Stimulated activated effector memory CD8-positive, alpha-beta T cell treated with anti-CD3 and anti-CD28 coated beads, Interleukin-12 subunit alpha, Interleukin-12 subunit beta, amount 100 ng/mL, for 72 hours (primary cell): ENCODE data around the gene PCBP4.
"Not testable (repeated sequence)": the region's sequence is repeated elsewhere in the genome, so short reads cannot be mapped to it uniquely, and the experiment has no call there.

Experiments
- ATAC-seq: fragments of 150-1000 bp; cut with Tn5 transposase; 2 replicates; pipeline ENCODE4 v1.10.0; 2021
- DNase-seq, 2 donors: peaks; one replicate each; pipeline ENCODE4 v3.0.0; 2021 to 2022; ENCODE audit warnings: low spot score in 2 of 2
- H3K27ac Mint-ChIP-seq: one replicate; pipeline ENCODE4 v1.8.0; 2022; ENCODE audit warnings: mild to moderate bottlenecking, mixed read lengths
- H3K36me3 Mint-ChIP-seq: one replicate; pipeline ENCODE4 v1.8.0; 2022; ENCODE audit warnings: mild to moderate bottlenecking, mixed read lengths
- H3K4me1 Mint-ChIP-seq: one replicate; pipeline ENCODE4 v1.8.0; 2022; ENCODE audit warnings: mixed read lengths
- H3K4me3 Mint-ChIP-seq: one replicate; pipeline ENCODE4 v1.8.0; 2022; ENCODE audit warnings: mild to moderate bottlenecking, mixed read lengths
- H3K9me3 Mint-ChIP-seq: one replicate; pipeline ENCODE4 v1.8.0; 2022; ENCODE audit warnings: mixed read lengths

Gene PCBP4

GRCh38 chr3:51999846-52000245 lies 32.6 kb upstream of the PCBP4 start:
- no peak for ATAC-seq
- Mint-ChIP-seq H3K4me1 (peaks cover 19% of the 10 kb centered on the region), H3K9me3 (no peaks in the 10 kb centered on the region), H3K36me3 (peaks cover 13% of the 10 kb centered on the region), H3K4me3 (no peak overlapping the region), H3K27ac (no peak overlapping the region)
- no peak for DNase-seq

DNA sequence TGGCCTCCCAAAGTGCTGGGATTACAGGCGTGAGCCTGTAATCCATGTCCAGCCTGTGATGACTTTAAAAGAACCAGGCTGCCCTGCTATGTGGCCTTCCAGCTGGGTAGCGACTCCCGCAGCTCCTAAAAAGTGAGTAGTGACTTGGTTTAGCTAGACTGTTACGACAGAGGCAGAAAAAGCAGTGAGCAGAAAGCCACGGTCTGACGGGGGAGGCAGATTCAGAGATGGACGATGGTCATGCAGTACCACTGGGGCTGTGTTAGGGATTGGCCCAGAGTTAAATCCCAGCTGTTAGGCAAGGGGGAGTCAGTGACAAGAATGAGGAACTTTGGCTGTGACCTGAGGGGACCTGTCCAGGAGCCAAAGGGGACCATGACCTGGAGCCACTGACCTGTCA lies 31.5 kb upstream of the PCBP4 start:
- Mint-ChIP-seq H3K27ac (no peak overlapping the region), H3K36me3 (peaks cover 23% of the 10 kb centered on the region), H3K9me3 (no peaks in the 10 kb centered on the region), H3K4me3 (no peak overlapping the region), H3K4me1 (peaks cover 29% of the 10 kb centered on the region)
- ATAC-seq = no peak
- no peak for DNase-seq

DNA sequence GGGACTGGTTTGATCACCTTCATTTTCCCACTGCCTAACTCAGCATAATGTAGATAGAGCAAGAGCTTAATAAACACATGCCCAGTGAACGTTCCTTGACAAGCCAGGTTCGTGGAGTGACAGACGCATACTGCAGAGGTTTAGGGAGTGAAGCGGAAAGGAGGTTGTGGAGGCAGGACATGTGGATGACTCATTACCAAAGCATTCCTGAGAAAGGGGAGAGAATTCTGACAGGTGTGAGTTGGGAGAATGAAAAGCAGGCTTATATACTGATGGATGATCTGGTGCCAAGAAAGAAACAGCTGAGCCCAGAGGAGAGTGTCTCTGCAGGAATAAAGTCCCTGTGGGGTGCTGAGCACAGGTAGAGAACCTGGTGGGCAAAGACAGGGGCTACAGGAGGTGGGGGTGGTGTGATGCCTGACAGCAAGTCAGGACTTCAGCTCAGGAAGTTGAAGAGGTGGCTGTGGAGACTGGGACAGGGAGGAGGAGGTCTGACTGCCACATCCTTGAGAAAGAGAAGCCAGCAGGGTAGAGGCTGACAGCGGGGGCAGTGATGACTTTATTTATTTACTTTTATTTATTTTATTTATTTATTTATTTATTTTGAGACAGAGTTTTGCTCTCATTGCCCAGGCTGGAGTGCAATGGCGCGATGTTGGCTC lies 30.8 kb upstream of the PCBP4 start:
- ATAC-seq (no peak), DNase-seq (no peak)
- Mint-ChIP-seq H3K4me3 (no peak overlapping the region), H3K4me1 (peaks cover 36% of the 10 kb centered on the region), H3K27ac (no peak overlapping the region), H3K36me3 (peaks cover 30% of the 10 kb centered on the region), H3K9me3 (no peaks in the 10 kb centered on the region)

GRCh38 chr3:51997172-51997571 lies 29.9 kb upstream of the PCBP4 start:
- Mint-ChIP-seq H3K9me3 (no peaks in the 10 kb centered on the region), H3K36me3 (peaks cover 39% of the 10 kb centered on the region), H3K4me1 (peaks cover 42% of the 10 kb centered on the region), H3K27ac (peak overlapping the region; percentile 16), H3K4me3 (no peak overlapping the region)
- DNase-seq (no peak), ATAC-seq (no peak)

- peaks cover 52% of the 10 kb centered on the region for H3K36me3 Mint-ChIP-seq
- H3K9me3 Mint-ChIP-seq = no peaks in the 10 kb centered on the region
- H3K4me1 Mint-ChIP-seq = peaks cover 40% of the 10 kb centered on the region
- peak; percentile 96 for ATAC-seq
- peak within 1 kb of the TSS; percentile 100 for H3K4me3 Mint-ChIP-seq
- H3K27ac Mint-ChIP-seq = peak within 1 kb of the TSS; percentile 100
- DNase-seq = peak; percentile 73 to 96
These were observed 28.3 kb upstream of the PCBP4 start, which contains the start of gene RPL29 for GRCh38 chr3:51995346-51996163. Gene RPL29 (minus strand): TSS chr3:51995895. CDS start chr3:51995461, 434 bp downstream.

DNA sequence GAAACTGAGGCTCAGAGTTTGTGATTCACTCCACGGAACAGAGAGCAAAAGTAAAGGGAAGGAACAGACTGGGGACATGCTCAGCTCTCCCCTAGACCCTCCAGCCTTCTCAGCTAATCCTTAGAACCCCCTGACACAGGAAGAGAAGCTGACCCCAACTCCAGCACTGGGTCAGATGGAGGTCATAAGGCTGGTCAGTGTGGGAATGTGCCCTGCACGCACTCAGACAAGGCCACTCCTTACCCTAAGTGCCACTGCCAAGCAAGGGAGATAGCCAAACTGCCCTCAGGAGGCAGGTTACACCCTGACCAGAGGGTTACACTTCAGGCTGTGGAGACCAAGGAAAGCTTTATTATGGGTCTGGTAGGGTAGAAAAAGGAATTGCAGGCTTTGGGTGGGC lies 27.3 kb upstream of the PCBP4 start:
- H3K9me3 Mint-ChIP-seq = no peaks in the 10 kb centered on the region
- peak overlapping the region; percentile 100 for H3K4me3 Mint-ChIP-seq
- H3K36me3 Mint-ChIP-seq = peaks cover 57% of the 10 kb centered on the region
- no peak for DNase-seq
- no peak for ATAC-seq
- peaks cover 40% of the 10 kb centered on the region for H3K4me1 Mint-ChIP-seq
- peak overlapping the region; percentile 100 for H3K27ac Mint-ChIP-seq

GRCh38 chr3:51993657-51994056 lies 26.4 kb upstream of the PCBP4 start:
- H3K36me3 Mint-ChIP-seq = peaks cover 64% of the 10 kb centered on the region
- H3K27ac Mint-ChIP-seq = peak overlapping the region; percentile 100
- H3K9me3 Mint-ChIP-seq, DNase-seq, ATAC-seq: not testable (repeated sequence)
- H3K4me1 Mint-ChIP-seq = peaks cover 46% of the 10 kb centered on the region
- peak overlapping the region; percentile 100 for H3K4me3 Mint-ChIP-seq

DNA sequence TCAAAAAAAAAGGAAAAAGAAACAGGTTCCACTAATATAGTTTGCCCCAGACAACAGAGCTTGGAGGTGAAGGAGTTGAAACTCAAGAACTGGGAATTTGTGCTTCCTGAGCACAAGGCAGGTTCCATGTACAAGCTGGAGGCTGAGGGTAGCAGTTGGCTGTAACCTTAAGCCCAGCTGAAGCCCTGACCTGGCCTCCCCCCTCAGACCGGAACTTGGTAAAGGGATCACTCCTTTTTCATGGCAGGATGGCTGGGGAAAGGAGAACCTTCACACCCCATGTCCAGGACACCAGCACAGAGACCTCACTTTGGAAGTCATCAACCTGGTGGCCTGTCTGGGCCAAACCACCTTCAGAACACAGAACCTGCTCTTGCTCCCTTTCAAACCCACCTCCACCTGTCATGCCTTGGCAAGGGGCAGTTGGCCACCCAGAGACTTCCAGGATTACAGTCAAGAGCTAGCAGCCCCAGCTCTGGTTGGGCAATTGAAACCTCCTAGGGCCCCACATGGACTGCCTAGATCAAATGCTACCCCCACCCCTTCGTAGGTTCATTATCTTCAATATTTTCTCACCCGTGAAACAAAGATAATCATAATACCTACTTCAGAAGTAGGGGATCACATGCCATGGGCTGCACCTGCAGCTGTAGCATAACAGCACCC lies 24.9 kb upstream of the PCBP4 start:
- Mint-ChIP-seq H3K4me3 (peak overlapping the region; percentile 100), H3K4me1 (peaks cover 49% of the 10 kb centered on the region), H3K36me3 (peaks cover 73% of the 10 kb centered on the region), H3K9me3 (no peaks in the 10 kb centered on the region), H3K27ac (peak overlapping the region; percentile 100)
- no peak for ATAC-seq
- no peak for DNase-seq

DNA sequence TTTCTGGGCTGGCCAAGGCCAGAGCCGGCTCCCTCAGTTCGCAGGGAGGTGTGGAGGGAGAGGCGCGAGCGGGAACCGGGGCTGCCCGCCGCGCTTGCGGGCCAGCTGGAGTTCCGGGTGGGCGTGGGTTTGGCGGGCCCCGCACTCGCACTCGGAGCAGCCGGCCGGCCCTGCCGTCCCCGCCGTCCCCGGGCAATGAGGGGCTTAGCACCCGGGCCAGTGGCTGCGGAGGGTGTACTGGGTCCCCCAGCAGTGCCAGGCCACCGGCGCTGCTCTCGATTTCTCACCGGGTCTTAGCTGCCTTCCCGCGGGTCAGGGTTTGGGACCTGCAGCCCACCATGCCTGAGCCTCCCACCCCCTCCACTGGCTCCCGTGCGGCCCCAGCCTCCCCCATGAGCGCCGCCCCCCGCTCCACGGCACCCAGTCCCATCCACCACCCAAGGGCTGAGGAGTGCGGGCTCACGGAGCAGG lies 23.3 kb upstream of the PCBP4 start:
- H3K9me3 Mint-ChIP-seq, ATAC-seq, H3K4me3 Mint-ChIP-seq, DNase-seq: not testable (repeated sequence)
- peaks cover 45% of the 10 kb centered on the region for H3K4me1 Mint-ChIP-seq
- peak overlapping the region; percentile 58 for H3K27ac Mint-ChIP-seq
- H3K36me3 Mint-ChIP-seq = peaks cover 67% of the 10 kb centered on the region

DNA sequence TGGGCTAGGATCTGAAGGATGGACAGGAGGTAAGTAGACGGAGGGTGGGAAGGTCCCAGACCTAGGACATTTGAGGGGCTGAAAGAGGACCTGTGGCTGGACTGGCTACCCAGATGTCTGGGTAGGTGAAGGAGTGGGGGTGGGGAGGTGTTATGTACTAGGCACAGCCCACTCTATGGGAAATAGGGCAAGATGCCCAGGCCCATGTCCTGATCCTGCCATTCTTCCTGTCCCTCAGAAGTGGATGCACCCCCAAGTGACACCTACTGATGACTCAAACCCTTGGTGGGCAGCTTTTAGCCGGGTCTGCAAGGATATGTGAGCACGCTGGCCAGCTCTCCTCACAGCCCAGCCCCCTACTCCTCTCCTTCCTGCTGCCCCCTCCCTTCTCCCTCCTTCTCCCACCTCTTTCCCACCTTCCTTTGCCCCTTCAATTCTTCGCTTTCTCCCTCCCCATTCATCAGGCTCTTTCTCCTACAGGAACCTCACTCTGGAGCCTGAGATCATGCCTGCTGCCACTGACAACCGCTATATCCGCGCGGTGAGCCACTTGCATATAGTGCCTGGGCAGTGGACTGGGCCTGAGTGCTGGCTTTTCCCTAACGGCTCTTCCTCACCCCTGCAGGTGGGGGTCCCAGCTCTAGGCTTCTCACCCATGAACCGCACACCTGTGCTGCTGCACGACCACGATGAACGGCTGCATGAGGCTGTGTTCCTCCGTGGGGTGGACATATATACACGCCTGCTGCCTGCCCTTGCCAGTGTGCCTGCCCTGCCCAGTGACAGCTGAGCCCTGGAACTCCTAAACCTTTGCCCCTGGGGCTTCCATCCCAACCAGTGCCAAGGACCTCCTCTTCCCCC lies 21.3 kb upstream of the PCBP4 start:
- H3K4me3 Mint-ChIP-seq = no peak overlapping the region
- peak overlapping the region; percentile 90 for H3K27ac Mint-ChIP-seq
- ATAC-seq (no peak), DNase-seq (no peak)
- H3K9me3 Mint-ChIP-seq = no peaks in the 10 kb centered on the region
- peaks cover 47% of the 10 kb centered on the region for H3K36me3 Mint-ChIP-seq
- peaks cover 36% of the 10 kb centered on the region for H3K4me1 Mint-ChIP-seq

GRCh38 chr3:51987568-51987967 lies 20.3 kb upstream of the PCBP4 start:
- no peaks in the 10 kb centered on the region for H3K9me3 Mint-ChIP-seq
- ATAC-seq = no peak

DNA sequence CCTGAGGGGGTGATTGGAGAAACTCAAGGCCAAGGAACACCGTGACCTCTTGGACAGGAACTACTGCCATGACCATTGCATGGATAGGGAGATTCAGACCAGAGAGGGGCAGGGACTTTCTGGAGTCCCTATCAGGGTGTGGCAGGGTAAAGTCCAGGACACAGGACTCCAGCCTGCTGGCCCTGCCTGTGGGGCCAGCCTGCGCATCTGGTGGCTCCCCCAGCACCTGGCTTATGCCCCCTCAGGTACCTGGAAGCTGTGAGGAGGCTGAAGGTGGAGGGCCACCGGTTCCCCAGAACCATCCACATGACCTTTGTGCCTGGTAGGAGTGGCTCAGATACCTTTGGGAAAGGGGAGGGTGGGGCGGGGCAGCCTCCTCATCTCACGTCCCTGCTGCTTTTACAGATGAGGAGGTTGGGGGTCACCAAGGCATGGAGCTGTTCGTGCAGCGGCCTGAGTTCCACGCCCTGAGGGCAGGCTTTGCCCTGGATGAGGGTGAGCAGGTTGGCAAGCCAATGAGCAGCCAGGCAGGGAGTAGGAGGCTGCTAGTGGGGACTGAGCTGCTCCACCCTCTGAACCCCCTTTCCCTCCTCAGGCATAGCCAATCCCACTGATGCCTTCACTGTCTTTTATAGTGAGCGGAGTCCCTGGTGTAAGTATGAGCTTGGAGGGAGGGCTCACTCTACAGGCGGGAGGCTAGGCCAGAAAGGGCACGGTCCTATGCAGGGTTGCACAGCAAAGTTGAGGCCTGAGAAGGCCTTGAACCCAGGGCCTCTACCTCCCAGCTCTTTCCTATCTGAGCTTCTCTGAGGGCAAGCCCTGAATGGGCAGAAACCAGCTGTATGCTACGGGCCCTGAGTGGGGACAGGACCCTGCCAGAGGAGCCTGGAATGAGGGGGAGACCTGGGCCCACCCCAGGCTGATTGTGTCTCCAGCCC lies 19.0 kb upstream of the PCBP4 start:
- Mint-ChIP-seq H3K4me3 (no peak overlapping the region), H3K27ac (peak overlapping the region; percentile 90), H3K36me3 (peaks cover 27% of the 10 kb centered on the region), H3K9me3 (no peaks in the 10 kb centered on the region), H3K4me1 (peaks cover 40% of the 10 kb centered on the region)
- ATAC-seq = no peak
- no peak for DNase-seq

More at GRCh38 chr3:51987568-51987967, 20.3 kb upstream of the PCBP4 start:
- DNase-seq = no peak
- Mint-ChIP-seq H3K36me3 (peaks cover 37% of the 10 kb centered on the region), H3K4me3 (no peak overlapping the region), H3K27ac (peak overlapping the region; percentile 90), H3K4me1 (peaks cover 38% of the 10 kb centered on the region)

DNA sequence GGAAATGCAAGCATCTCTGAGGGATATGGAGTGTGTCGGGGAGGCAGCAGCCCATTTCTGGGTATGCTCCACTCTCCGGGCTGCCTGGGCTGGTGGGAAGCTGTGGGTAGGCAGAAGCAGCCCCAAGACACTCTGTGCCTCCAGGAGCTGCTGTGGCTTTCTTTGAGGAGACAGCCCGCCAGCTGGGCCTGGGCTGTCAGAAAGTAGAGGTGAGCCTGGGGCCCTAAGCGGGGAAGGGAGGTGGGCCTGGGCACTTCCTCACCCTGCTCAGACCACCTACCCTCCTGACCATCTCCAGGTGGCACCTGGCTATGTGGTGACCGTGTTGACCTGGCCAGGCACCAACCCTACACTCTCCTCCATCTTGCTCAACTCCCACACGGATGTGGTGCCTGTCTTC lies 17.8 kb upstream of the PCBP4 start:
- Mint-ChIP-seq H3K27ac (peak overlapping the region; percentile 96), H3K4me1 (peaks cover 40% of the 10 kb centered on the region), H3K9me3 (no peaks in the 10 kb centered on the region), H3K36me3 (peaks cover 26% of the 10 kb centered on the region), H3K4me3 (no peak overlapping the region)
- ATAC-seq = no peak
- no peak for DNase-seq

DNA sequence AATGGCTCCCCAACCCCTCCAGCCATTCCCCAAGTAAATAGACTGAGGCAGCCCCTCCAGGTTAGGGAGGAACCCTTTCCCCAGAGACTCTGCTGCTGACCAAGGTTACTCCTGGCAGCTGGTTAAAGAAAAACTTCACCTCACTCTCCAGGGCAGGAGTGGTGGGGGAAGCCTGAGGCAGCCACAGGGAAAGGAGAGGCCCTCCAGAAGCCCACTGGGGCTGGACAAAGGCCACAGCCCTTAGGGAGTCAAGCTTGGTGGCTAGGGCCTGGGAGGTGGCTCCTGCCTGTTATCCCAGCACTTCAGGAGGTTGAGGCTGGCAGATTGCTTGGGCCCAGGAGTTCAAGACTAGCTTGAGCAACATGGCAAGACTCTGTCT lies 17.0 kb upstream of the PCBP4 start:
- Mint-ChIP-seq H3K4me1 (peaks cover 40% of the 10 kb centered on the region), H3K36me3 (peaks cover 24% of the 10 kb centered on the region), H3K4me3 (peak overlapping the region; percentile 85), H3K9me3 (no peaks in the 10 kb centered on the region), H3K27ac (peak overlapping the region; percentile 96)
- ATAC-seq (no peak), DNase-seq (no peak)
